GM18867 (cell line): Measurements from ENCODE around the gene GJA1.
"Not testable (repeated sequence)": the region's sequence is repeated elsewhere in the genome, so short reads cannot be mapped to it uniquely, and the experiment has no call there.

Source experiments
- ATAC-seq: cut with Tn5 transposase; IDR thresholded peaks from one replicate; pipeline ENCODE4 v1.9.1; 2021; ENCODE audit warnings: mild to moderate bottlenecking, moderate library complexity; ENCODE audit not compliant: unreplicated experiment

Gene GJA1

GRCh38 chr6:121436960-121437850 is 1.8 kb downstream of the GJA1 start:
- ATAC-seq: no peak

GRCh38 chr6:121437851-121438651 is 2.6 kb downstream of the GJA1 start:
- ATAC-seq: no peak

GRCh38 chr6:121438869-121439268 is 3.4 kb downstream of the GJA1 start:
- no peak for ATAC-seq

GRCh38 chr6:121439475-121439874 is 4.0 kb downstream of the GJA1 start:
- no peak for ATAC-seq

- ATAC-seq: no peak
Measured at GRCh38 chr6:121439926-121440325, 4.5 kb downstream of the GJA1 start.

GRCh38 chr6:121441477-121441876 is 6.0 kb downstream of the GJA1 start:
- ATAC-seq: no peak

GRCh38 chr6:121442576-121442975 is 7.1 kb downstream of the GJA1 start:
- ATAC-seq: no peak

GRCh38 chr6:121443971-121444541 is 8.6 kb downstream of the GJA1 start:
- peak; percentile 46 for ATAC-seq

- not testable (repeated sequence) for ATAC-seq
Measured at GRCh38 chr6:121446705-121447104, 11.3 kb downstream of the GJA1 start.

- not testable (repeated sequence) for ATAC-seq
Measured at GRCh38 chr6:121447746-121448145, 12.3 kb downstream of the GJA1 start.

GRCh38 chr6:121448528-121448927 is 13.1 kb downstream of the GJA1 start:
- not testable (repeated sequence) for ATAC-seq

- ATAC-seq: no peak
Measured at GRCh38 chr6:121449331-121449730, 13.9 kb downstream of the GJA1 start.

GRCh38 chr6:121450242-121450641 is 14.8 kb downstream of the GJA1 start:
- ATAC-seq: no peak

GRCh38 chr6:121451250-121451649 is 15.8 kb downstream of the GJA1 start:
- no peak for ATAC-seq

GRCh38 chr6:121453191-121453590 is 17.7 kb downstream of the GJA1 start:
- no peak for ATAC-seq

- peak; percentile 64 for ATAC-seq
Measured at GRCh38 chr6:121460170-121460569, 24.7 kb downstream of the GJA1 start.

GRCh38 chr6:121463087-121463486 is 27.6 kb downstream of the GJA1 start:
- no peak for ATAC-seq

GRCh38 chr6:121465101-121465500 is 29.7 kb downstream of the GJA1 start:
- no peak for ATAC-seq

- no peak for ATAC-seq
Measured at GRCh38 chr6:121479486-121480098, 44.1 kb downstream of the GJA1 start.

- no peak for ATAC-seq
Measured at GRCh38 chr6:121480099-121480713, 44.8 kb downstream of the GJA1 start.
